Calu3 (cell line): ENCODE results near the gene RERE. TPM values are rescaled to one million over a fixed set of nuclear protein-coding genes. Genes with fewer than 3 reads are reported as not detected.

Experiments used
- BruUV-seq: library from RNA; stranded (reverse); fragments of 400-500 nt; replicated peaks from 2 replicates; lab custom pipeline; 2021; lab: Mats Ljungman, UMichigan
- CTCF ChIA-PET: fragments of 300-600 bp; sonication (Branson Sonifier 250); formaldehyde crosslinking; loops from one replicate; lab custom pipeline; 2022; ENCODE audit warnings: antibody characterized with exemption; lab: Charles Lee
- DNase-seq: peaks from one replicate; pipeline ENCODE4 v3.0.0; 2022
- H3K27ac Mint-ChIP-seq: one replicate; pipeline ENCODE4 v1.8.0; 2022; ENCODE audit warnings: mixed read lengths; ENCODE audit not compliant: unreplicated experiment
- H3K27me3 Mint-ChIP-seq: one replicate; pipeline ENCODE4 v1.8.0; 2022; ENCODE audit warnings: mixed read lengths; ENCODE audit not compliant: unreplicated experiment
- H3K36me3 Mint-ChIP-seq: one replicate; pipeline ENCODE4 v1.8.0; 2022; ENCODE audit warnings: mild to moderate bottlenecking, moderate library complexity, mixed read lengths; ENCODE audit not compliant: insufficient read depth, unreplicated experiment
- H3K4me1 Mint-ChIP-seq: one replicate; pipeline ENCODE4 v1.8.0; 2022; ENCODE audit warnings: mild to moderate bottlenecking, low read depth, mixed read lengths; ENCODE audit not compliant: unreplicated experiment
- H3K4me3 Mint-ChIP-seq: one replicate; pipeline ENCODE4 v1.8.0; 2022; ENCODE audit warnings: mild to moderate bottlenecking, low read depth, moderate library complexity, mixed read lengths; ENCODE audit not compliant: unreplicated experiment
- H3K9me3 Mint-ChIP-seq: one replicate; pipeline ENCODE4 v1.8.0; 2022; ENCODE audit warnings: low read depth, mixed read lengths; ENCODE audit not compliant: unreplicated experiment
- intact Hi-C: fragments of 100-400 bp; cut with micrococcal nuclease; formaldehyde crosslinking; loops from one replicate; pipeline ENCODE4 v1.10.0; 2022; ENCODE audit not compliant: unreplicated experiment
- total RNA-seq: library from RNA; stranded (reverse); gene quantifications from 2 replicates; pipeline ENCODE4 v1.2.3, GENCODE V29; 2022
- TF ChIP-seq, protein P1 (sequence below): fragments of 200-600 bp; IDR thresholded peaks from one replicate; pipeline ENCODE4 v1.8.0; 2022; ENCODE audit warnings: antibody characterized with exemption; ENCODE audit not compliant: unreplicated experiment

The RERE gene
- total RNA-seq, 1 experiment from 2014 or later = 45.9 TPM

DNA sequence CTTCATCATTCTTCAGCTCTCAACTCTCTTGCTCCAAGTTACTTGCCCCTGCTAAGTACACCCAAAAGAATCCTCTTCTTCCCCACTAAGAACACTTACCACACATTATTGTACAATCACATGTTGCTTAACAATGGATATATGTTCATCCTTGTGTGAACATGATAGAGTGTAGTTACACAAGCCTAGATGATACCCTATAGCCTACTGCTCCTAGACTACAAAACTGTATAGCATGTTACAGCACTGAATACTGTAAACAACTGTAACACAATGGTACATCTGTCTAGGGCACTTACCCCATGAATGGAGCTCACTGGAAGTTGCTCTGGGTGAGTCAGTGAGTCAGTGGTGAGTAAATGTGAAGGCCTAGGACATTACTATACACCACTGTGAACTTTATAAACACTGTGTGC lies 77.4 kb downstream of the RERE start:
- no TSS peak for BruUV-seq
- peaks cover 8% of the 10 kb centered on the region for H3K9me3 Mint-ChIP-seq
- TF ChIP-seq, protein P1, sequence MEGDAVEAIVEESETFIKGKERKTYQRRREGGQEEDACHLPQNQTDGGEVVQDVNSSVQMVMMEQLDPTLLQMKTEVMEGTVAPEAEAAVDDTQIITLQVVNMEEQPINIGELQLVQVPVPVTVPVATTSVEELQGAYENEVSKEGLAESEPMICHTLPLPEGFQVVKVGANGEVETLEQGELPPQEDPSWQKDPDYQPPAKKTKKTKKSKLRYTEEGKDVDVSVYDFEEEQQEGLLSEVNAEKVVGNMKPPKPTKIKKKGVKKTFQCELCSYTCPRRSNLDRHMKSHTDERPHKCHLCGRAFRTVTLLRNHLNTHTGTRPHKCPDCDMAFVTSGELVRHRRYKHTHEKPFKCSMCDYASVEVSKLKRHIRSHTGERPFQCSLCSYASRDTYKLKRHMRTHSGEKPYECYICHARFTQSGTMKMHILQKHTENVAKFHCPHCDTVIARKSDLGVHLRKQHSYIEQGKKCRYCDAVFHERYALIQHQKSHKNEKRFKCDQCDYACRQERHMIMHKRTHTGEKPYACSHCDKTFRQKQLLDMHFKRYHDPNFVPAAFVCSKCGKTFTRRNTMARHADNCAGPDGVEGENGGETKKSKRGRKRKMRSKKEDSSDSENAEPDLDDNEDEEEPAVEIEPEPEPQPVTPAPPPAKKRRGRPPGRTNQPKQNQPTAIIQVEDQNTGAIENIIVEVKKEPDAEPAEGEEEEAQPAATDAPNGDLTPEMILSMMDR = no peak
- DNase-seq = peak; percentile 24
- no peak overlapping the region for H3K4me3 Mint-ChIP-seq
- H3K36me3 Mint-ChIP-seq = peaks cover 5% of the 10 kb centered on the region
- CTCF ChIA-PET = interaction anchor here (0.5 to 1.6 kb wide), 7 partner anchors 14 to 318 kb away, joined by 3 to 5 read pairs (median 3); no protein-coding TSS in a partner anchor
- H3K4me1 Mint-ChIP-seq = peaks cover 22% of the 10 kb centered on the region
- intact Hi-C loops = loop anchor here (5.0 to 10.0 kb wide), 2 partner anchors 77 to 105 kb away; partner anchors contain the start of gene RERE
- no peak overlapping the region for H3K27ac Mint-ChIP-seq
- no peaks in the 10 kb centered on the region for H3K27me3 Mint-ChIP-seq

DNA sequence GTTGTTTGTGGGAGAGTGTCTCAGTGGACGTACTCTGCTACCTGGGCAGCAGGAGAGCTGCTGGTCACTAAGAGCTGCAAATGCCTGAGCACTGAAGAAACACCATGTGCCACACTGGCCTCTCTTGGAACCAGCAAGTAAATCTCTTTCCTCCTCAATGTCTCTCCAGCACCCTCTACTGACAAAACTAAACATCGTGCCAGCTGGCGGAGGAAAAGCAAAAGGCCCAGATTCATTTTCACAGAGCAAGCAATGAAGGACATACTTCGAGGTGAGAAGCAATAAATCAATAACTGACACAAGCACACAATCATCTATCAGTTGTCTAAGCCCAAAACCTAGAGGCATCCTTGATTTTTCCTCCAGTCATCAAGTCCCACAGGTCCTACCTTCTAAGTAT lies 78.1 kb downstream of the RERE start:
- CTCF ChIA-PET = interaction anchor here (0.9 to 1.0 kb wide), 3 partner anchors 74 to 317 kb away, joined by 3 to 4 read pairs (median 3); no protein-coding TSS in a partner anchor
- peaks cover 22% of the 10 kb centered on the region for H3K4me1 Mint-ChIP-seq

DNA sequence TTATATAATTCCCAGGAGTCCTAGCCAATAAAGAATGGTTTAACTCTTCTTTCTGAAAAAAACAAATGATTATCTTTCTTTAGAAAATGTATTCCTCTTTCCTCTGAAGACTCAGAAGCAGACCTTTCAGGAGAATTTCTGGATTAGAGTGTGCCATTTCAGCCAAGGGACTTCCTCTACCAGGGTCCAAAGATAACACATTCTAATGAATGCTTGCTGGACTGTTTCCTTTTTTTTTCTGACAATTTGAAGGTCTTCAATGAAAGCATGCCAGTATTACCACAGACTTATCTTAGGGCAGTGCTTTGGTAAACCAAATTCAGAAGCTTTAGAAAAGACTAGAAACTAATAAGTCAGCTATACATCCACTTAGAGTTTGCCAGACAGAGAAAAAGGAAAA lies 80.5 kb downstream of the RERE start:
- BruUV-seq = no TSS peak
- Mint-ChIP-seq H3K27me3 (no peaks in the 10 kb centered on the region), H3K9me3 (peaks cover 8% of the 10 kb centered on the region), H3K4me3 (no peak overlapping the region), H3K36me3 (no peaks in the 10 kb centered on the region), H3K4me1 (peaks cover 17% of the 10 kb centered on the region), H3K27ac (no peak overlapping the region)
- CTCF ChIA-PET = no interaction called here
- no peak for DNase-seq
- TF ChIP-seq, protein P1 = no peak
- intact Hi-C loops = no loop called here

More for the DNA sequence above, 78.1 kb downstream of the RERE start:
- BruUV-seq = no TSS peak
- no peak overlapping the region for H3K4me3 Mint-ChIP-seq
- H3K27me3 Mint-ChIP-seq = no peaks in the 10 kb centered on the region
- H3K27ac Mint-ChIP-seq = no peak overlapping the region
- peaks cover 5% of the 10 kb centered on the region for H3K36me3 Mint-ChIP-seq
- intact Hi-C loops = no loop called here
- DNase-seq = no peak
- H3K9me3 Mint-ChIP-seq = peaks cover 8% of the 10 kb centered on the region
- TF ChIP-seq, protein P1 = no peak

DNA sequence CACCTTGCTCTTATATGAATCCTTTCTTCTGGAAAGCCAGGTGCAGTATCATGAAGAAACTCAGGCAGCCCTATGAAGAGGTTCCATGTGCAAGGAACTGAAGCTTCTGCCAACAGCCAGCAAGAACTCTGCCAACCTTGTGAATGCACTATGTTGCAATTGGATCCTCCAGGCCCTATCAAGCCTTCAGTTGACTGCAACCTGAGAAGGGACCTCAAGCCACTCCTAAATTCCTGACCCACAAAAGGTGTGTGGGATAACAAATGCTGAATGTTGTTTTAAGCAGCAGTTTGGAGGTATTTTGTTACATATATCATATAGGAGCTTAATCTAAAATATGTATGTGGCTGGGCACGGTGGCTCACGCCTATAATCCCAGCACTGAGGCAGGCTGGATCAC lies 84.0 kb downstream of the RERE start:
- Mint-ChIP-seq H3K27me3 (no peaks in the 10 kb centered on the region), H3K4me3 (no peak overlapping the region), H3K27ac (no peak overlapping the region), H3K4me1 (no peaks in the 10 kb centered on the region), H3K9me3 (peaks cover 2% of the 10 kb centered on the region), H3K36me3 (no peaks in the 10 kb centered on the region)
- no TSS peak for BruUV-seq
- intact Hi-C loops = no loop called here
- TF ChIP-seq, protein P1 = no peak
- CTCF ChIA-PET = interaction anchor here (1.2 kb wide), 1 partner anchor 116 kb away, joined by 3 read pairs; no protein-coding TSS in a partner anchor
- no peak for DNase-seq
